K562 (cell line): ENCODE results near the gene CTSW. TPM values are rescaled to one million over a fixed set of nuclear protein-coding genes. Genes with fewer than 3 reads are reported as not detected.
A peak's percentile ranks its signal among the peaks of the same experiment; 100 is the strongest.

Source experiments
- EGR1 ChIP-seq: fragments of 450-650 bp; conservative IDR thresholded peaks from 2 replicates; pipeline ENCODE4 v1.6.1; 2017; ENCODE audit warnings: mild to moderate bottlenecking
- EP300 ChIP-seq: IDR thresholded peaks from 2 replicates; pipeline ENCODE4 v1.6.1; 2012; ENCODE audit warnings: low read length, improper control_type of control experiment
- HNRNPUL1 ChIP-seq: fragments of 200-400 bp; formaldehyde crosslinking; IDR thresholded peaks from 2 replicates; pipeline ENCODE4 v1.6.1; 2017; ENCODE audit warnings: low read length
- JUNB ChIP-seq: fragments of 450-650 bp; formaldehyde crosslinking; conservative IDR thresholded peaks from 2 replicates; pipeline ENCODE4 v1.4.0; 2020; ENCODE audit warnings: mild to moderate bottlenecking
- L3MBTL2 ChIP-seq: fragments of 450-650 bp; IDR thresholded peaks from 2 replicates; pipeline ENCODE4 v1.6.1; 2016; ENCODE audit warnings: mild to moderate bottlenecking, moderate library complexity
- MCM3 ChIP-seq: fragments of 450-650 bp; IDR thresholded peaks from 2 replicates; pipeline ENCODE4 v1.6.1; 2016
- NR2C1 ChIP-seq, 2 experiments: fragments of 450-650 bp; IDR thresholded peaks; 2 replicates each; pipeline ENCODE4 v1.6.1; 2017; ENCODE audit warnings: mild to moderate bottlenecking in 2 of 2, antibody characterized with exemption in 1 of 2, inconsistent platforms in 1 of 2, missing compliant biosample characterization in 1 of 2, missing genetic modification characterization in 1 of 2
- PCBP2 ChIP-seq: fragments of 200-400 bp; formaldehyde crosslinking; IDR thresholded peaks from 2 replicates; pipeline ENCODE4 v1.6.1; 2018; ENCODE audit warnings: low read length, low read depth, mild to moderate bottlenecking, moderate library complexity; ENCODE audit not compliant: poor library complexity, severe bottlenecking
- PTBP1 ChIP-seq: fragments of 200-400 bp; formaldehyde crosslinking; IDR thresholded peaks from 2 replicates; pipeline ENCODE4 v1.6.1; 2017; ENCODE audit warnings: low read depth, low read length
- RNF2 ChIP-seq: sonication (generic); IDR thresholded peaks from 2 replicates; pipeline ENCODE4 v1.6.1; 2016
- SMARCB1 ChIP-seq: IDR thresholded peaks from 2 replicates; pipeline ENCODE4 v1.6.1; 2011; ENCODE audit warnings: improper control_type of control experiment, low read depth; ENCODE audit not compliant: insufficient read length
- SREBF1 ChIP-seq: fragments of 150-350 bp; IDR thresholded peaks from 2 replicates; pipeline ENCODE4 v1.6.1; 2014; ENCODE audit warnings: antibody characterized with exemption, low read depth, low read length, borderline replicate concordance
- XRCC4 ChIP-seq: IDR thresholded peaks from one replicate; pipeline ENCODE4 v1.6.1; 2011; ENCODE audit not compliant: insufficient read depth, insufficient read length; ENCODE audit errors: extremely low read depth
- YY1 ChIP-seq, 3 experiments: IDR thresholded peaks; 2 replicates each; pipeline ENCODE4 v1.6.1; 2011; ENCODE audit warnings: low read length in 2 of 3, mild to moderate bottlenecking in 2 of 3, moderate library complexity in 2 of 3, borderline replicate concordance in 1 of 3, control low read depth in 1 of 3, low read depth in 1 of 3; ENCODE audit not compliant: insufficient read depth in 3 of 3, insufficient replicate concordance in 2 of 3, control insufficient read depth in 1 of 3, insufficient read length in 1 of 3; ENCODE audit errors: extremely low read depth in 1 of 3
- ZBTB17 ChIP-seq: fragments of 450-650 bp; formaldehyde crosslinking; IDR thresholded peaks from 2 replicates; pipeline ENCODE4 v1.4.0; 2020; ENCODE audit warnings: mild to moderate bottlenecking
- ZFX ChIP-seq: sonication (generic); formaldehyde crosslinking; IDR thresholded peaks from 2 replicates; pipeline ENCODE4 v1.8.0; 2022; ENCODE audit warnings: mild to moderate bottlenecking, missing genetic modification reagents, moderate library complexity
- ZNF551 ChIP-seq: fragments of 250-450 bp; sonication (Bioruptor Pico); IDR thresholded peaks from 2 replicates; pipeline ENCODE4 v1.5.0; 2021; ENCODE audit warnings: mild to moderate bottlenecking, moderate library complexity
- ZNF717 ChIP-seq: fragments of 250-450 bp; sonication (Bioruptor Pico); IDR thresholded peaks from 2 replicates; pipeline ENCODE4 v1.5.0; 2021
- polyA plus RNA-seq, 8 experiments: library from polyadenylated mRNA; depleted of rRNA in 4 of 8; stranded (reverse) in 5 of 8; unstranded in 3 of 8; fragments of >200 nt; fragmentation: Nextera tagmentation in 2 of 8; fragmentation: Illumina TruSeq in 1 of 8; extraction: Ambion mirVana in 2 of 8; extraction: Trizol in 1 of 8; gene quantifications; 2 replicates each; pipeline versions ENCODE4 v1.2.1 to v1.2.3, GENCODE V29; 2011 to 2014; ENCODE audit warnings: inconsistent platforms in 1 of 8, missing spikeins in 1 of 8
- total RNA-seq, 7 experiments: library from RNA; depleted of rRNA in 6 of 7; stranded (reverse); fragments of >200 nt in 6 of 7; fragmentation: Illumina TruSeq in 2 of 7; extraction: Trizol in 2 of 7; gene quantifications; 2 replicates each; pipeline versions ENCODE4 v1.2.1 to v1.2.3, GENCODE V29; 2011 to 2021; ENCODE audit warnings: low replicate concordance in 1 of 7
- TF ChIP-seq, protein P1 (sequence below): fragments of 450-650 bp; formaldehyde crosslinking; IDR thresholded peaks from 2 replicates; pipeline ENCODE4 v1.4.0; 2022; ENCODE audit warnings: mild to moderate bottlenecking, moderate library complexity
- TF ChIP-seq, protein P2 (sequence below), 2 experiments: fragments of 450-650 bp; IDR thresholded peaks; 2 replicates each; pipeline ENCODE4 v1.6.1; 2018; ENCODE audit warnings: mild to moderate bottlenecking in 2 of 2, low read depth in 1 of 2; ENCODE audit not compliant: partially characterized antibody in 2 of 2
- TF ChIP-seq, protein P3 (sequence below): IDR thresholded peaks from 2 replicates; pipeline ENCODE4 v1.6.1; 2012; ENCODE audit warnings: low read depth, low read length, improper control_type of control experiment, borderline replicate concordance
- TF ChIP-seq, protein P4 (sequence below): sonication (generic); formaldehyde crosslinking; IDR thresholded peaks from 2 replicates; pipeline ENCODE4 v1.8.0; 2022; ENCODE audit warnings: missing genetic modification reagents, mild to moderate bottlenecking, moderate library complexity, borderline replicate concordance

CTSW gene
- total and polyA plus RNA-seq, 9 of the 15 experiments (the other 6 are each of a cell fraction or from before 2014, with no cell fraction given): 0.04 TPM; not detected in 8

DNA sequence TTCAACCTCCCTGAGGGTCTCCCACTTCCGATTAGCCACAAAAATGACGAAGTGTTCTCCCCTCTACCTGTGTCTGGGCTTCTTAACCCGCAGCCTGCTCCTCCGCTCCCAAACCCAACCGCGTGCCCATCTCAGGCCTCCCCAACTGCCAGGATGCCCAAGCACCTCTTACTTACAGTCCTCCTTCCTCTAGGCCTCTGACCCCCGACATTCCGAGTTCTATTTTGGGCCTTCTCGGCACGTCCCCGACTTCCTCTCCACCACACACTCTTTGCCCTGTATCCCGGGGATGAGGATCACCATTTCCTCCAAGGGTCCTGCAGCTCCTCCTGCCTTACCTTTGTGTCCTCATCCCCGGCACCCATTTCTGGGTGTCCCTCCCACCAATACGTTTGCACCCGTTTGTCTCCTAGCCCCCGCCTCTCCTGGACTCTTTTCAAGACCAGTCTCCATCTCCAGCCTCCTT is 19.8 kb upstream of the CTSW start (continued):
- TF ChIP-seq, protein P1, sequence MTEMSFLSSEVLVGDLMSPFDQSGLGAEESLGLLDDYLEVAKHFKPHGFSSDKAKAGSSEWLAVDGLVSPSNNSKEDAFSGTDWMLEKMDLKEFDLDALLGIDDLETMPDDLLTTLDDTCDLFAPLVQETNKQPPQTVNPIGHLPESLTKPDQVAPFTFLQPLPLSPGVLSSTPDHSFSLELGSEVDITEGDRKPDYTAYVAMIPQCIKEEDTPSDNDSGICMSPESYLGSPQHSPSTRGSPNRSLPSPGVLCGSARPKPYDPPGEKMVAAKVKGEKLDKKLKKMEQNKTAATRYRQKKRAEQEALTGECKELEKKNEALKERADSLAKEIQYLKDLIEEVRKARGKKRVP (CRISPR knock-in tag): no peak
- TF ChIP-seq, protein P2, sequence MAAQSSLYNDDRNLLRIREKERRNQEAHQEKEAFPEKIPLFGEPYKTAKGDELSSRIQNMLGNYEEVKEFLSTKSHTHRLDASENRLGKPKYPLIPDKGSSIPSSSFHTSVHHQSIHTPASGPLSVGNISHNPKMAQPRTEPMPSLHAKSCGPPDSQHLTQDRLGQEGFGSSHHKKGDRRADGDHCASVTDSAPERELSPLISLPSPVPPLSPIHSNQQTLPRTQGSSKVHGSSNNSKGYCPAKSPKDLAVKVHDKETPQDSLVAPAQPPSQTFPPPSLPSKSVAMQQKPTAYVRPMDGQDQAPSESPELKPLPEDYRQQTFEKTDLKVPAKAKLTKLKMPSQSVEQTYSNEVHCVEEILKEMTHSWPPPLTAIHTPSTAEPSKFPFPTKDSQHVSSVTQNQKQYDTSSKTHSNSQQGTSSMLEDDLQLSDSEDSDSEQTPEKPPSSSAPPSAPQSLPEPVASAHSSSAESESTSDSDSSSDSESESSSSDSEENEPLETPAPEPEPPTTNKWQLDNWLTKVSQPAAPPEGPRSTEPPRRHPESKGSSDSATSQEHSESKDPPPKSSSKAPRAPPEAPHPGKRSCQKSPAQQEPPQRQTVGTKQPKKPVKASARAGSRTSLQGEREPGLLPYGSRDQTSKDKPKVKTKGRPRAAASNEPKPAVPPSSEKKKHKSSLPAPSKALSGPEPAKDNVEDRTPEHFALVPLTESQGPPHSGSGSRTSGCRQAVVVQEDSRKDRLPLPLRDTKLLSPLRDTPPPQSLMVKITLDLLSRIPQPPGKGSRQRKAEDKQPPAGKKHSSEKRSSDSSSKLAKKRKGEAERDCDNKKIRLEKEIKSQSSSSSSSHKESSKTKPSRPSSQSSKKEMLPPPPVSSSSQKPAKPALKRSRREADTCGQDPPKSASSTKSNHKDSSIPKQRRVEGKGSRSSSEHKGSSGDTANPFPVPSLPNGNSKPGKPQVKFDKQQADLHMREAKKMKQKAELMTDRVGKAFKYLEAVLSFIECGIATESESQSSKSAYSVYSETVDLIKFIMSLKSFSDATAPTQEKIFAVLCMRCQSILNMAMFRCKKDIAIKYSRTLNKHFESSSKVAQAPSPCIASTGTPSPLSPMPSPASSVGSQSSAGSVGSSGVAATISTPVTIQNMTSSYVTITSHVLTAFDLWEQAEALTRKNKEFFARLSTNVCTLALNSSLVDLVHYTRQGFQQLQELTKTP (IDR thresholded peaks at IDR 0.05; ENCODE audit: low read depth in 1 of 2, partially characterized antibody in 2 of 2): peak in 1 of 2 experiments; percentile 93
- TF ChIP-seq NR2C1 (IDR thresholded peaks at IDR 0.05) (no peak), NR2C1 (tag; IDR thresholded peaks at IDR 0.05) (0 out of 2 replicates have a peak, but pooled peaks have one; percentile 9), ZNF717 (CRISPR knock-in tag) (0 out of 2 replicates have a peak, but pooled peaks have one; percentile 11), PTBP1 (no peak), RNF2 (no peak), SMARCB1 (no peak), L3MBTL2 (no peak), JUNB (CRISPR knock-in tag) (no peak), ZNF551 (0 out of 2 replicates have a peak, but pooled peaks have one; percentile 45), ZBTB17 (CRISPR knock-in tag) (0 out of 2 replicates have a peak, but pooled peaks have one; percentile 7), HNRNPUL1 (no peak), XRCC4 (no peak), ZFX (CRISPR knock-in tag) (no peak), PCBP2 (no peak), EGR1 (no peak), MCM3 (no peak), EP300 (no peak), YY1 (IDR thresholded peaks at IDR 0.05; ENCODE audit: borderline replicate concordance in 1 of 3, control insufficient read depth in 1 of 3, extremely low read depth in 1 of 3, insufficient read depth in 3 of 3, insufficient read length in 1 of 3, insufficient replicate concordance in 2 of 3, low read depth in 1 of 3, low read length in 2 of 3) (no peak), SREBF1 (no peak)
- TF ChIP-seq, protein P3, sequence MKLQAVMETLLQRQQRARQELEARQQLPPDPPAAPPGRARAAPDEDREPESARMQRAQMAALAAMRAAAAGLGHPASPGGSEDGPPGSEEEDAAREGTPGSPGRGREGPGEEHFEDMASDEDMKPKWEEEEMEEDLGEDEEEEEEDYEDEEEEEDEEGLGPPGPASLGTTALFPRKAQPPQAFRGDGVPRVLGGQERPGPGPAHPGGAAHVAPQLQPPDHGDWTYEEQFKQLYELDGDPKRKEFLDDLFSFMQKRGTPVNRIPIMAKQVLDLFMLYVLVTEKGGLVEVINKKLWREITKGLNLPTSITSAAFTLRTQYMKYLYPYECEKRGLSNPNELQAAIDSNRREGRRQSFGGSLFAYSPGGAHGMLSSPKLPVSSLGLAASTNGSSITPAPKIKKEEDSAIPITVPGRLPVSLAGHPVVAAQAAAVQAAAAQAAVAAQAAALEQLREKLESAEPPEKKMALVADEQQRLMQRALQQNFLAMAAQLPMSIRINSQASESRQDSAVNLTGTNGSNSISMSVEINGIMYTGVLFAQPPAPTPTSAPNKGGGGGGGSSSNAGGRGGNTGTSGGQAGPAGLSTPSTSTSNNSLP: no peak
- TF ChIP-seq, protein P4, sequence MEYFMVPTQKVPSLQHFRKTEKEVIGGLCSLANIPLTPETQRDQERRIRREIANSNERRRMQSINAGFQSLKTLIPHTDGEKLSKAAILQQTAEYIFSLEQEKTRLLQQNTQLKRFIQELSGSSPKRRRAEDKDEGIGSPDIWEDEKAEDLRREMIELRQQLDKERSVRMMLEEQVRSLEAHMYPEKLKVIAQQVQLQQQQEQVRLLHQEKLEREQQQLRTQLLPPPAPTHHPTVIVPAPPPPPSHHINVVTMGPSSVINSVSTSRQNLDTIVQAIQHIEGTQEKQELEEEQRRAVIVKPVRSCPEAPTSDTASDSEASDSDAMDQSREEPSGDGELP (CRISPR knock-in tag): no peak
